ENCODE measurements around the gene KRT1. TPM values are rescaled to one million over a fixed set of nuclear protein-coding genes. Genes with fewer than 3 reads are reported as not detected.

KRT1 gene
- total and polyA plus RNA-seq, 10 of the 15 experiments (the other 5 are each of a cell fraction or from before 2014, with no cell fraction given) = not detected

GRCh38 chr12:52696588-52696987, 16.4 kb upstream of the KRT1 start (continued):
- TF ChIP-seq IRF3 (IDR thresholded peaks at IDR 0.05) = no peak
- no peak for TF ChIP-seq ZBTB4 (CRISPR knock-in tag; IDR thresholded peaks at IDR 0.05)
- TF ChIP-seq EGR1 (IDR thresholded peaks at IDR 0.05; ENCODE audit: borderline replicate concordance in 1 of 2, low read depth in 2 of 2, low read length in 2 of 2) = no peak

- BruUV-seq (replicated peaks) = no TSS peak
These were observed 14.8 kb upstream of the KRT1 start for GRCh38 chr12:52695039-52695438.

More at GRCh38 chr12:52695039-52695438, 14.8 kb upstream of the KRT1 start:
- no peak for FAIRE-seq
- H3K27me3 ChIP-seq (replicated peaks in 1 of 2; ENCODE audit: control insufficient read depth in 2 of 2, insufficient read depth in 2 of 2, low read length in 1 of 2) = peaks cover 4 to 6% of the 10 kb centered on the region in 2 experiments; a peak in 3 of 4 replicates
- H2AFZ ChIP-seq (ENCODE audit: control insufficient read depth, low read depth, low read length) = no peak overlapping the region
- H4K20me1 ChIP-seq (ENCODE audit: control insufficient read depth, insufficient read depth) = no peaks in the 10 kb centered on the region
- DNase-seq (ENCODE audit: low read depth, low spot score) = no peak
- H3K4me1 ChIP-seq (ENCODE audit: control insufficient read depth, insufficient read depth, low read length) = no peaks in the 10 kb centered on the region
- H3K4me2 ChIP-seq (ENCODE audit: control insufficient read depth, insufficient read depth) = no peak overlapping the region
- CTCF ChIA-PET = no interaction called here
- no peaks in the 10 kb centered on the region for H3K9me3 ChIP-seq (replicated peaks; ENCODE audit: control insufficient read depth, insufficient read depth, low read length)
- SMC1A ChIA-PET (ENCODE audit: uncharacterized antibody, unreplicated experiment) = no interaction called here
- no peaks in the 10 kb centered on the region for H3K36me3 ChIP-seq (ENCODE audit: control insufficient read depth in 2 of 2, insufficient read depth in 2 of 2, low read length in 1 of 2)
- in situ Hi-C loops (cut with MboI) (no loop called here), intact Hi-C loops (cut with micrococcal nuclease; ENCODE audit: unreplicated experiment) (no loop called here)
- H3K79me2 ChIP-seq (ENCODE audit: control insufficient read depth, insufficient read depth, low read length) = no peaks in the 10 kb centered on the region
- H3K4me3 ChIP-seq = no peak overlapping the region
- TF ChIP-seq FOS (IDR thresholded peaks at IDR 0.05; ENCODE audit: borderline replicate concordance, extremely low read depth, insufficient read length) (no peak), ASH2L (IDR thresholded peaks at IDR 0.05; ENCODE audit: borderline replicate concordance, low read depth) (no peak), JUND (IDR thresholded peaks at IDR 0.05; ENCODE audit: low read depth, low read length) (no peak), ETV6 (conservative IDR thresholded peaks at IDR 0.05 in 1 of 2, IDR thresholded peaks at IDR 0.05 in 1 of 2; ENCODE audit: borderline replicate concordance in 1 of 2, low read depth in 1 of 2) (no peak), SUPT20H (IDR thresholded peaks at IDR 0.05; ENCODE audit: borderline replicate concordance, control insufficient read depth, low read depth, low read length) (no peak), PKNOX1 (IDR thresholded peaks at IDR 0.05) (no peak), NRF1 (conservative IDR thresholded peaks at IDR 0.05; ENCODE audit: low read depth, low read length) (no peak)
- RAD21 ChIA-PET (ENCODE audit: unreplicated experiment) = no interaction called here
- no peak overlapping the region for H3K27ac ChIP-seq (ENCODE audit: control insufficient read depth, insufficient read depth)
- no peak for ATAC-seq
- WGBS (ENCODE audit: insufficient coverage, insufficient replicate concordance, low lambda C conversion rate, missing lambda C conversion rate) = 0% methylated on average over 3 of the region's 3 CpGs
- POLR2A ChIA-PET = no interaction called here
- H3K9ac ChIP-seq (ENCODE audit: control insufficient read depth, insufficient read depth, low read length) = no peak overlapping the region

Data from GM12878 (cell line).